CD14-positive monocyte (primary cell): Measurements from ENCODE around the gene OXNAD1. TPM values are rescaled to one million over a fixed set of nuclear protein-coding genes. Genes with fewer than 3 reads are reported as not detected.

ENCODE experiments used
- DNase-seq, 3 donors: peaks; one replicate each; pipeline ENCODE4 v3.0.0-alpha.2; 2011 to 2022
- H2AFZ ChIP-seq: 2 replicates; pipeline ENCODE4 v1.6.0; 2012; ENCODE audit warnings: mild to moderate bottlenecking, low read depth, low read length, inconsistent platforms; ENCODE audit not compliant: insufficient read depth, poor library complexity, severe bottlenecking
- H3K27ac ChIP-seq, 2 donors: 1 replicate in 1 of 2; 2 replicates in 1 of 2; pipeline ENCODE4 v1.5.1; 2012 to 2013; ENCODE audit warnings: low read length in 2 of 2, control low read depth in 1 of 2, inconsistent platforms in 1 of 2, low read depth in 1 of 2, mild to moderate bottlenecking in 1 of 2
- H3K27me3 ChIP-seq, 2 donors: one replicate each; pipeline versions ENCODE4 v1.6.0 to v1.6.1; 2011 to 2013; ENCODE audit warnings: low read length in 2 of 2; ENCODE audit not compliant: control insufficient read depth in 2 of 2, insufficient read depth in 2 of 2
- H3K36me3 ChIP-seq, 2 donors: replicated peaks in 1 of 2; 1 replicate in 1 of 2; 2 replicates in 1 of 2; pipeline versions ENCODE4 v1.5.1 to v1.6.1; 2012 to 2013; ENCODE audit warnings: low read length in 2 of 2, control low read depth in 1 of 2, inconsistent platforms in 1 of 2, mild to moderate bottlenecking in 1 of 2; ENCODE audit not compliant: insufficient read depth in 2 of 2, control insufficient read depth in 1 of 2
- H3K4me1 ChIP-seq, 2 donors: 1 replicate in 1 of 2; 2 replicates in 1 of 2; pipeline versions ENCODE4 v1.5.1 to v1.6.1; 2012 to 2013; ENCODE audit warnings: low read length in 2 of 2, control low read depth in 1 of 2, inconsistent platforms in 1 of 2, mild to moderate bottlenecking in 1 of 2, moderate library complexity in 1 of 2; ENCODE audit not compliant: insufficient read depth in 2 of 2, control insufficient read depth in 1 of 2
- H3K4me2 ChIP-seq: replicated peaks from 2 replicates; pipeline ENCODE3; 2012; ENCODE audit warnings: low read length, moderate library complexity, mild to moderate bottlenecking; ENCODE audit not compliant: poor library complexity, severe bottlenecking; ENCODE audit errors: extremely low read depth
- H3K4me3 ChIP-seq, 3 experiments: fragments of 200-600 bp in 1 of 3; sonication (generic) in 1 of 3; replicated peaks in 1 of 3; 1 replicate in 2 of 3; 2 replicates in 1 of 3; pipeline ENCODE4 v1.5.1; 2011 to 2013; ENCODE audit warnings: low read length in 3 of 3, mild to moderate bottlenecking in 3 of 3, control low read depth in 2 of 3, low read depth in 2 of 3, inconsistent platforms in 1 of 3, moderate library complexity in 1 of 3
- H3K79me2 ChIP-seq: 2 replicates; pipeline ENCODE4 v1.6.0; 2012; ENCODE audit warnings: mild to moderate bottlenecking, control low read depth, inconsistent platforms, low read length, moderate library complexity; ENCODE audit not compliant: insufficient read depth
- H3K9ac ChIP-seq: 2 replicates; pipeline ENCODE4 v1.6.0; 2017; ENCODE audit warnings: low read length, mild to moderate bottlenecking; ENCODE audit not compliant: insufficient read depth, poor library complexity, severe bottlenecking
- H3K9me3 ChIP-seq, 2 donors: replicated peaks in 1 of 2; 1 replicate in 1 of 2; 2 replicates in 1 of 2; pipeline versions ENCODE4 v1.5.1 to v1.6.1; 2012 to 2013; ENCODE audit warnings: low read length in 2 of 2, control low read depth in 1 of 2; ENCODE audit not compliant: control insufficient read depth in 1 of 2, insufficient read depth in 1 of 2
- H4K20me1 ChIP-seq: 2 replicates; pipeline ENCODE4 v1.6.0; 2012; ENCODE audit warnings: mild to moderate bottlenecking, low read length, control low read depth, moderate library complexity; ENCODE audit not compliant: insufficient read depth
- H3K27ac Mint-ChIP-seq, 7 donors: one replicate each; pipeline ENCODE4 v1.8.0; 2020; ENCODE audit warnings: mild to moderate bottlenecking in 7 of 7, mixed read lengths in 7 of 7, moderate library complexity in 6 of 7, inconsistent platforms in 2 of 7
- H3K27me3 Mint-ChIP-seq, 3 donors: one replicate each; pipeline ENCODE4 v1.8.0; 2021 to 2022; ENCODE audit warnings: low read depth in 3 of 3, mild to moderate bottlenecking in 3 of 3, mixed read lengths in 3 of 3, moderate library complexity in 3 of 3, inconsistent platforms in 1 of 3
- H3K36me3 Mint-ChIP-seq, 2 donors: one replicate each; pipeline ENCODE4 v1.8.0; 2020; ENCODE audit warnings: mixed read lengths in 2 of 2, inconsistent platforms in 1 of 2, mild to moderate bottlenecking in 1 of 2
- H3K4me1 Mint-ChIP-seq: one replicate; pipeline ENCODE4 v1.8.0; 2020; ENCODE audit warnings: mild to moderate bottlenecking, mixed read lengths
- H3K4me3 Mint-ChIP-seq, 2 donors: one replicate each; pipeline ENCODE4 v1.8.0; 2020; ENCODE audit warnings: mild to moderate bottlenecking in 2 of 2, mixed read lengths in 2 of 2, moderate library complexity in 1 of 2
- H3K9me3 Mint-ChIP-seq, 7 donors: one replicate each; pipeline ENCODE4 v1.8.0; 2020 to 2022; ENCODE audit warnings: mixed read lengths in 7 of 7, mild to moderate bottlenecking in 6 of 7, moderate library complexity in 6 of 7, inconsistent platforms in 2 of 7
- WGBS: methylation state at CpG from one replicate; pipeline ENCODE4 v1.1.5; 2013; ENCODE audit warnings: missing lambda C conversion rate; ENCODE audit not compliant: insufficient coverage; 5-methylcytosine and 5-hydroxymethylcytosine counted together
- intact Hi-C, 2 donors: fragments of 100-400 bp; cut with micrococcal nuclease; formaldehyde crosslinking; loops; one replicate each; pipeline versions ENCODE4 v1.15.0 to v1.15.1; 2023
- polyA plus RNA-seq, 3 donors: library from polyadenylated mRNA; depleted of rRNA in 1 of 3; unstranded in 2 of 3; stranded (reverse) in 1 of 3; fragments of 300-500 nt in 2 of 3; fragments of >200 nt in 1 of 3; fragmentation: Illumina TruSeq in 2 of 3; gene quantifications; 1 replicate in 2 of 3; 2 replicates in 1 of 3; pipeline ENCODE4 v1.2.3, GENCODE V29; 2012 to 2021
- TF ChIP-seq, protein P1 (sequence below): fragments of 200-600 bp; IDR thresholded peaks from one replicate; pipeline ENCODE4 v1.8.0; 2022; ENCODE audit warnings: antibody characterized with exemption, mild to moderate bottlenecking

Gene OXNAD1
- polyA plus RNA-seq, 3 donors: 3.7 to 5.1 (median 4.4) TPM

DNA sequence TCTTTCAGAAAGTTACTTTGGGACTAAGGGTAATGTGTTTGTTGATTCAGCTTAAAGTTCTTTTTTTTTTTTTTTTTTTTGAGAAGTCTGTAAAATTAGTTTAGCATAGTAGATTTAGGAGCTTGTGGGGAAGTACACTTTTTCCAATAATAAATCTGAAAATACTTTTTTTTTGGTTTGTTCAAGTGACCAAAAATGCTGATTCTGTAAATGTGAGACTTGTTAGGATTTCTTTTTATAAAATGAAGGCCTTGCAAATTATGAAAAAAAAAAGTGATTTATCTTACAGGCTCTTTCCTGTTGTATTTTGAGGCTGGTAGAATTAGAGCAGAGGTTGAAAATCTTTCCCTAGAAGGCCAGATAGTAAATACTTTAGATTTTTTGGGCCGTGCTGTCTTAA, 7.6 kb downstream of the OXNAD1 start:
- no CpG with 5 or more reads among the region's 1 CpG for WGBS
- H3K9me3 ChIP-seq: no peaks in the 10 kb centered on the region
- no peaks in the 10 kb centered on the region for H3K27me3 ChIP-seq
- Mint-ChIP-seq H3K4me1 (no peaks in the 10 kb centered on the region), H3K27me3 (no peaks in the 10 kb centered on the region), H3K4me3 (no peak overlapping the region), H3K36me3 (peaks cover 49 to 57% of the 10 kb centered on the region in 2 donors), H3K9me3 (no peaks in the 10 kb centered on the region), H3K27ac (no peak overlapping the region)
- H2AFZ ChIP-seq: no peak overlapping the region
- TF ChIP-seq, protein P1, sequence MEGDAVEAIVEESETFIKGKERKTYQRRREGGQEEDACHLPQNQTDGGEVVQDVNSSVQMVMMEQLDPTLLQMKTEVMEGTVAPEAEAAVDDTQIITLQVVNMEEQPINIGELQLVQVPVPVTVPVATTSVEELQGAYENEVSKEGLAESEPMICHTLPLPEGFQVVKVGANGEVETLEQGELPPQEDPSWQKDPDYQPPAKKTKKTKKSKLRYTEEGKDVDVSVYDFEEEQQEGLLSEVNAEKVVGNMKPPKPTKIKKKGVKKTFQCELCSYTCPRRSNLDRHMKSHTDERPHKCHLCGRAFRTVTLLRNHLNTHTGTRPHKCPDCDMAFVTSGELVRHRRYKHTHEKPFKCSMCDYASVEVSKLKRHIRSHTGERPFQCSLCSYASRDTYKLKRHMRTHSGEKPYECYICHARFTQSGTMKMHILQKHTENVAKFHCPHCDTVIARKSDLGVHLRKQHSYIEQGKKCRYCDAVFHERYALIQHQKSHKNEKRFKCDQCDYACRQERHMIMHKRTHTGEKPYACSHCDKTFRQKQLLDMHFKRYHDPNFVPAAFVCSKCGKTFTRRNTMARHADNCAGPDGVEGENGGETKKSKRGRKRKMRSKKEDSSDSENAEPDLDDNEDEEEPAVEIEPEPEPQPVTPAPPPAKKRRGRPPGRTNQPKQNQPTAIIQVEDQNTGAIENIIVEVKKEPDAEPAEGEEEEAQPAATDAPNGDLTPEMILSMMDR: no peak
- H3K4me1 ChIP-seq: no peaks in the 10 kb centered on the region
- no peak overlapping the region for H3K4me2 ChIP-seq
- H3K79me2 ChIP-seq: peaks cover 14% of the 10 kb centered on the region
- no peaks in the 10 kb centered on the region for H4K20me1 ChIP-seq
- intact Hi-C loops: no loop called here
- no peak overlapping the region for H3K9ac ChIP-seq
- peaks cover 48 to 69% of the 10 kb centered on the region in 2 donors for H3K36me3 ChIP-seq
- DNase-seq: no peak
- H3K27ac ChIP-seq: no peak overlapping the region
- no peak overlapping the region for H3K4me3 ChIP-seq

DNA sequence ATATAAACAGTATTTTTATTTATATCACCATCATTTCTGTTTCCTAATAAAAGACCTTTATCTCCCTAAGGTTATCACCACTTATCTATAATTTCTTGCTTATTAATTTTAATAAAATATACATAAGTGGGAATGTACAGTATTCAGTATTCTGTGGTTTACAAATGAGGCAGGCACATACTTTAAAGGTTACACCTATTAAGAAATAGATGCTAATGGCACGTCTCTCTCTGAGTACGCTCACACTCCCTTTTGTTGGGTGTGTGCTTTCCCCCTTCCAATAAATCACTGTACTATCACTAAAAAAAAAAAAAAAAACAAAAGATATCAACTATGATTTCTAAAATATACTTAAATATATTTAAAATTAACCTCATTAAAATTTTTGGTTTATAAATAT, 8.9 kb downstream of the OXNAD1 start:
- Histone ChIP-seq H3K36me3 (peaks cover 57 to 82% of the 10 kb centered on the region in 2 donors), H3K9ac (no peak overlapping the region), H3K4me2 (no peak overlapping the region), H2AFZ (no peak overlapping the region), H3K9me3 (no peaks in the 10 kb centered on the region), H3K79me2 (peaks cover 3% of the 10 kb centered on the region), H3K4me3 (no peak overlapping the region), H3K4me1 (no peaks in the 10 kb centered on the region), H4K20me1 (no peaks in the 10 kb centered on the region), H3K27ac (no peak overlapping the region), H3K27me3 (no peaks in the 10 kb centered on the region)
- Mint-ChIP-seq H3K27ac (no peak overlapping the region), H3K9me3 (no peaks in the 10 kb centered on the region), H3K36me3 (peaks cover 55 to 62% of the 10 kb centered on the region in 2 donors), H3K27me3 (no peaks in the 10 kb centered on the region), H3K4me3 (no peak overlapping the region), H3K4me1 (no peaks in the 10 kb centered on the region)
- TF ChIP-seq, protein P1: no peak
- WGBS: no CpG with 5 or more reads among the region's 2 CpGs
- intact Hi-C loops: no loop called here
- DNase-seq: no peak
